HAP-1 (cell line): ENCODE results near the gene E2F6.

ENCODE experiments used
- DNase-seq, 2 experiments: peaks; one replicate each; pipeline ENCODE4 v3.0.0-alpha.2; 2016 to 2020; ENCODE audit warnings: low spot score in 2 of 2
- H3K27me3 ChIP-seq: fragments of 250-450 bp; sonication (Bioruptor Pico); 2 replicates; pipeline ENCODE4 v1.5.1; 2020; ENCODE audit warnings: low read depth, mild to moderate bottlenecking, moderate library complexity
- H3K36me3 ChIP-seq: fragments of 250-450 bp; sonication (Bioruptor Pico); replicated peaks from 2 replicates; pipeline ENCODE4 v1.5.1; 2020; ENCODE audit warnings: mild to moderate bottlenecking
- H3K4me1 ChIP-seq: fragments of 250-450 bp; sonication (Bioruptor Pico); 2 replicates; pipeline ENCODE4 v1.5.1; 2020; ENCODE audit warnings: mild to moderate bottlenecking
- H3K4me3 ChIP-seq: fragments of 250-450 bp; sonication (Bioruptor Pico); 2 replicates; pipeline ENCODE4 v1.5.1; 2020; ENCODE audit warnings: mild to moderate bottlenecking, moderate library complexity
- H3K9me3 ChIP-seq: fragments of 250-450 bp; sonication (Bioruptor Pico); 2 replicates; pipeline ENCODE4 v1.5.1; 2020; ENCODE audit warnings: mild to moderate bottlenecking, moderate library complexity
- in situ Hi-C: fragments of 300-500 bp; cut with MboI; formaldehyde crosslinking; loops from 3 replicates; pipeline ENCODE4 v1.14.3; 2020; ENCODE audit warnings: low sequenced_read_pairs, inconsistent platforms, mixed read lengths

Gene E2F6

DNA sequence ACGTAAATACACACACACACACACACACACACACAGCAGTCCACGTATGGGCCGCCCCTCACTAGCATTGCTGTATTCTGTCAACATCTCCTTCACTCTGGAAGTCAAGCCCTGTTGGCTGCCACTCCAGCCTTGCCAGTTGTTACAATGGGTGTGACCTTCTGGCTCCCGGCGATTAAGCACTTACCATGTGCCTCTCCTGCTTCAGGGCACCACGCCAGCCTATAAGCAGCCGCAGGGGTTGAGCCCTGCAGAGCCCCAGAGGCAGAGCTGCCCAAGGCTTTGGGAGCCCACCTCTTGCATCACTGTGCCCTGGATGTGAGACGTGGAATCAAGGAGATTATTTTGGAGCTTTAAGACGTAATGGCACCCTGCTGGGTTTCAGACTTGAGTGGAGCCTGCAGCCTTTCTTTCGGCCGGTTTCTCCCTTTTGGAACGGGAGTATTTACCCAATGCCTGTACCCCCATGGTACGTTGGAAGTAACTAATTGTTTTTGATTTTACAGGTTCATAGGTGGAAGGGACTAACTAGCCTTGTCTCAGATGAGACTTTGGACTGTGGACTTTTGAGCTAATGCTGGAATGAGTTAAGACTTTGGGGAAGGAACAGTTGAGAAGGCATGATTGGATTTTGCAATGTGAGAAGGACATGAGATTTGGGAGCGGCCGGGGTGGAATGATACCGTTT is 67.1 kb downstream of the E2F6 start:
- H3K9me3 ChIP-seq: no peaks in the 10 kb centered on the region
- H3K27me3 ChIP-seq: no peaks in the 10 kb centered on the region
- no peak overlapping the region for H3K4me3 ChIP-seq
- in situ Hi-C loops: no loop called here
- no peak for DNase-seq
- no peaks in the 10 kb centered on the region for H3K36me3 ChIP-seq
- no peaks in the 10 kb centered on the region for H3K4me1 ChIP-seq

DNA sequence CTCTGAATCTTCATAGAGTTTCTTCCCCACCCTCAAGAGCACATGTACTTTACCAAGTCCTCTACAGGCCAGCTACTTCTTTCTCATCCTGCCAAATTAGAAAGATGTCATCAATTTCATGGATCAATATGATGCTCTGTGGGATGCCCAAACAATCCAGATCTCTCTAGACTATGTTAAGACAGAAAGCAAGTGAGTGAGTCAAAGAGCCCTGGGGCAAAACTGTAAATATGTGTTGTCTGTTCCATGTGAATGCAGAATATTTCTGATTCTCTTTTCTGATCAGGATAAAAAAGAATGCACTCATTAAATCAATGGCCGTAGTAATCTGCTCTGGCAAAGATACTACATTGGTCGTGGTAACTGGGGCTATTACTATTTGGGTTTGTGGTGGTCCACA is 68.4 kb downstream of the E2F6 start:
- Histone ChIP-seq H3K4me1 (no peaks in the 10 kb centered on the region), H3K9me3 (no peaks in the 10 kb centered on the region), H3K4me3 (no peak overlapping the region), H3K27me3 (no peaks in the 10 kb centered on the region), H3K36me3 (no peaks in the 10 kb centered on the region)
- DNase-seq: no peak
- in situ Hi-C loops: no loop called here

DNA sequence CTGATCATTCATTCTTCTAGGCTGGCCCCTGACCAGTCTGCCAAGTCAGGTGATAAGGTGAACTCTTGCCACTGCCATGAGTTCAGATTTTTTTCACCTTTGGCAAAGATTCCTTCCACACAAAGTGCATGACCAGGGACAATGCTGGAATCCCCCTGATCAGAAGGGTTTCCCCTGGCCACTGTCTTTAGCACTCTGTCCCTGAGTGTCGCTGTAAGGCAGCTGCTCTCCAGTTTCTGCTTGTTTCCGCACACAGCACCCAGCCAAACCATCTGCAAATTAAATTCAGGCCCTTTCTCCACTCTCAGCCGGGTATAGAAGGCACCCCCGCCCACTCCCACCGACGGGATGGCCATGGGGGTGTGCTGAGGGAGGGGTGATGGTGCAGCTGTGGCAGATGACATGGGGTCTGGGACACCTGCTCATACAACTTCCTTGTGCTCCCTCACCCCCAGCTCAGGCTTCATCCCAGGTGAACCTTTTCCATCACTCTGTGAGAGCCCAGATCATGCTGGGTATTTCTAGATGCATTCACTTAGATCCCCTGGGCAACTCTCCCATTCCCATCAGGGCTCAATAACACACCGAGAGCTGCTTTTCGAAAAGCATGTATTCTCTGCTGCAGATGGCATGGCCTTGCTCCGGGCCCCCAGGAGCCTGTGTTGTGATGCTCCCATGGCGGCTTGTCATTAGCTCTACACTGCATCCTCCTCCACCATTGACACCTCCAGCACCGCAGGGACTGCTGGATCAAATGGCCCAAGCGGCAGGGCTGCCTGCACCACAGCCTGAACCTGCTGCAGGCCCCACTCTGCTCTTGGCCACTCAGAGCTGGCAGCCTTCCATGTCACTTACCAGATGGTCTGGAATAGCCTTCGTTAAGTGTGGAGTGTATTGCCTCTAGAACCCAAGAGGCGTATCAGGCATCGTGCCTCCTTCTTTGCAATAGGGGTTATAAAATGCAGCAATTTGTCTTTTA is 69.2 kb downstream of the E2F6 start:
- in situ Hi-C loops: no loop called here
- H3K36me3 ChIP-seq: no peaks in the 10 kb centered on the region
- H3K27me3 ChIP-seq: no peaks in the 10 kb centered on the region
- H3K4me1 ChIP-seq: peaks cover 3% of the 10 kb centered on the region
- H3K9me3 ChIP-seq: no peaks in the 10 kb centered on the region
- no peak overlapping the region for H3K4me3 ChIP-seq
- DNase-seq: no peak

DNA sequence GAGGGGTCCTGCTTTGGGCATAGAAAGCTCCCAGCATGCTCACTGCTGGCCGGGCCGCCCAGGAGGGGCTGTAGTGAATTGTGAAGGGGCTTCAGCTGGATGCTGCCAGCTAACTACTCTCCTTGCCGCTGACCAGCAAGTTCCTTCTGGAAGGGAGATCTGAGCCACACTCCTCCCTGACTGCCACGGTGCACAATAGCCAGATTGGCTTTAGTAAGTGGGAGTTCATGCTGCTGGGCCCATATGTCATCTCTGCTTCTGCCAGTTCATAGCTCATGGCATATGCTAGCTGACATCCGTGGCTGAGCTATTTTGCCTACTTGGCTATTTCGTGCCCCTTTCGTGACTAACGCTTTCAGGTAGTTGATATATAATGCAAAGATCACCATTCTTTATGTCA is 69.9 kb downstream of the E2F6 start:
- Histone ChIP-seq H3K4me3 (no peak overlapping the region), H3K4me1 (peaks cover 6% of the 10 kb centered on the region), H3K9me3 (no peaks in the 10 kb centered on the region), H3K27me3 (no peaks in the 10 kb centered on the region), H3K36me3 (no peaks in the 10 kb centered on the region)
- in situ Hi-C loops: no loop called here
- no peak for DNase-seq

- Histone ChIP-seq H3K27me3 (no peaks in the 10 kb centered on the region), H3K9me3 (no peaks in the 10 kb centered on the region), H3K36me3 (no peaks in the 10 kb centered on the region), H3K4me3 (no peak overlapping the region), H3K4me1 (peaks cover 6% of the 10 kb centered on the region)
- no peak for DNase-seq
- in situ Hi-C loops: no loop called here
Observed at GRCh38 chr2:11395389-11395788, 70.6 kb downstream of the E2F6 start.
